Daoy (cell line): ENCODE results near the gene ZNF132. TPM values are rescaled to one million over a fixed set of nuclear protein-coding genes. Genes with fewer than 3 reads are reported as not detected.
"Not testable (repeated sequence)": the region's sequence is repeated elsewhere in the genome, so short reads cannot be mapped to it uniquely, and the experiment has no call there.

Experiments used
- DNase-seq: peaks from one replicate; pipeline ENCODE4 v3.0.0-alpha.2; 2015; ENCODE audit warnings: low read depth
- total RNA-seq: library from RNA; depleted of rRNA; stranded (reverse); fragments of >200 nt; shearing (Covaris generic); gene quantifications from 2 replicates; pipeline ENCODE4 v1.2.3, GENCODE V29; 2014; rRNA removed

The ZNF132 gene
- total RNA-seq = 0.95 and 3.0 TPM in 2 replicates

GRCh38 chr19:58439576-58440554, at the start of gene ZNF132:
Gene ZNF132 (minus strand): TSS chr19:58440153. CDS start chr19:58439821, 332 bp downstream.
- DNase-seq = peak; percentile 98

- not testable (repeated sequence) for DNase-seq
These were observed 44.4 kb upstream of the ZNF132 start for GRCh38 chr19:58484349-58484748.

- DNase-seq = no peak
These were observed 43.8 kb upstream of the ZNF132 start for GRCh38 chr19:58483776-58484175.

GRCh38 chr19:58482372-58482771, 42.4 kb upstream of the ZNF132 start:
- no peak for DNase-seq

- DNase-seq = no peak
These were observed 40.9 kb upstream of the ZNF132 start for GRCh38 chr19:58480831-58481230.

- no peak for DNase-seq
These were observed 40.5 kb upstream of the ZNF132 start for GRCh38 chr19:58480481-58480830.

GRCh38 chr19:58479736-58480480, 40.0 kb upstream of the ZNF132 start:
- no peak for DNase-seq

GRCh38 chr19:58479303-58479702, 39.4 kb upstream of the ZNF132 start:
- no peak for DNase-seq

GRCh38 chr19:58477871-58478270, 37.9 kb upstream of the ZNF132 start:
- DNase-seq = no peak

- DNase-seq = no peak
These were observed 37.2 kb upstream of the ZNF132 start for GRCh38 chr19:58477130-58477529.

GRCh38 chr19:58476498-58477015, 36.6 kb upstream of the ZNF132 start:
- no peak for DNase-seq

- DNase-seq = peak; percentile 99
These were observed 36.0 kb upstream of the ZNF132 start, which contains the start of gene ZNF446 for GRCh38 chr19:58475714-58476497. Gene ZNF446 (plus strand): TSS chr19:58476352. CDS start chr19:58477219, 867 bp downstream.

GRCh38 chr19:58474997-58475713, 35.2 kb upstream of the ZNF132 start:
- no peak for DNase-seq

GRCh38 chr19:58474291-58474996, 34.5 kb upstream of the ZNF132 start:
- DNase-seq = no peak

- no peak for DNase-seq
These were observed 33.8 kb upstream of the ZNF132 start for GRCh38 chr19:58473775-58474174.

GRCh38 chr19:58471736-58472135, 31.8 kb upstream of the ZNF132 start:
- DNase-seq = no peak

GRCh38 chr19:58470837-58471543, 31.0 kb upstream of the ZNF132 start:
- not testable (repeated sequence) for DNase-seq

- DNase-seq = no peak
These were observed 29.5 kb upstream of the ZNF132 start for GRCh38 chr19:58469241-58470013.
